Uterus (tissue), 2 donors: ENCODE data around the gene UST.

Source experiments
- POLR2A ChIP-seq, 2 donors: fragments of 450-650 bp; IDR thresholded peaks; one replicate each; pipeline ENCODE4 v1.6.1; 2016; ENCODE audit warnings: antibody characterized with exemption in 2 of 2, mild to moderate bottlenecking in 1 of 2, moderate library complexity in 1 of 2
- TF ChIP-seq, protein P1 (sequence below), 4 experiments: fragments of 200-600 bp in 2 of 4; fragments of 450-650 bp in 2 of 4; sonication (generic) in 2 of 4; IDR thresholded peaks; one replicate each; pipeline ENCODE4 v1.5.1; 2016 to 2019; ENCODE audit warnings: antibody characterized with exemption in 4 of 4, mild to moderate bottlenecking in 2 of 4, moderate library complexity in 1 of 4

DNA sequence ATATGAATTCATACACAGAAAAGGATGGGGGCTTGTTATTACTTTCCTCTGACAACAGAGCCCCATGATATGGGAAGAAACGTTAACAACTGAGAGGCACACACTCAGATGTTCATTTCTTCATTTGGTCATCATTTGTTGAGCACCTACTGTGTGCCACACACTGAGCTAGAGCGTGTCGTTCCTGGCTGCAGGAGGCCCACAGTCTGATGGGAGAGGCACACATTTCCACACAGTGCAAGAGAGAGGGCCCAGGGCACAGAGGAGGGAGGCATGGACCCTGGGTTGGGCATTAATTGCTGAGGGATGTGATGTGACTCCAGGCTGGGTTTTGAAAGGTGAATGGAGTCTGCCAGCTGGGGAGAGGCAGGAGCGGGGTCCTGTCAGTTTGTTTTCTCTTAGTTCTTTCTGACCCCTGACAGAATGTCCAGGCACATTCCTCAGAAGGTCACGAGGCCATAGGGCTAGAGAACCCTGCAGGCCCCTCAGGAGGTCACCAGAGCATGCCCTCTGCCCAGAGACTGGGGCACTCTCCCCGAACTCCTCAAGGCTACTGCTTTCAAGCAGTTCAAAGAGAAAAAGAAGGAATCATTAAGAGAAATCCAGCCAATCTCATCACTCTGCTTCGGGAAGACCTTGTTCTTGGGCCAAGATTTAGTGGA lies 216.2 kb downstream of the UST start:
- TF ChIP-seq, protein P1, sequence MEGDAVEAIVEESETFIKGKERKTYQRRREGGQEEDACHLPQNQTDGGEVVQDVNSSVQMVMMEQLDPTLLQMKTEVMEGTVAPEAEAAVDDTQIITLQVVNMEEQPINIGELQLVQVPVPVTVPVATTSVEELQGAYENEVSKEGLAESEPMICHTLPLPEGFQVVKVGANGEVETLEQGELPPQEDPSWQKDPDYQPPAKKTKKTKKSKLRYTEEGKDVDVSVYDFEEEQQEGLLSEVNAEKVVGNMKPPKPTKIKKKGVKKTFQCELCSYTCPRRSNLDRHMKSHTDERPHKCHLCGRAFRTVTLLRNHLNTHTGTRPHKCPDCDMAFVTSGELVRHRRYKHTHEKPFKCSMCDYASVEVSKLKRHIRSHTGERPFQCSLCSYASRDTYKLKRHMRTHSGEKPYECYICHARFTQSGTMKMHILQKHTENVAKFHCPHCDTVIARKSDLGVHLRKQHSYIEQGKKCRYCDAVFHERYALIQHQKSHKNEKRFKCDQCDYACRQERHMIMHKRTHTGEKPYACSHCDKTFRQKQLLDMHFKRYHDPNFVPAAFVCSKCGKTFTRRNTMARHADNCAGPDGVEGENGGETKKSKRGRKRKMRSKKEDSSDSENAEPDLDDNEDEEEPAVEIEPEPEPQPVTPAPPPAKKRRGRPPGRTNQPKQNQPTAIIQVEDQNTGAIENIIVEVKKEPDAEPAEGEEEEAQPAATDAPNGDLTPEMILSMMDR (IDR thresholded peaks at IDR 0.05), result no peak
- no peak for TF ChIP-seq POLR2A (IDR thresholded peaks at IDR 0.05)
